Transverse colon (tissue), 4 donors: ENCODE data around the gene TNFSF8. TPM values are rescaled to one million over a fixed set of nuclear protein-coding genes. Genes with fewer than 3 reads are reported as not detected.

Source experiments
- DNase-seq: peaks from one replicate; pipeline ENCODE4 v3.0.0-alpha.2; 2019
- H3K27ac ChIP-seq, 4 donors: fragments of 200-600 bp; sonication (generic); 2 replicates each; pipeline ENCODE4 v1.5.1; 2016 to 2018; ENCODE audit warnings: inconsistent platforms in 4 of 4
- H3K27me3 ChIP-seq: fragments of 200-600 bp; sonication (generic); 2 replicates; pipeline ENCODE4 v1.5.1; 2017; ENCODE audit warnings: inconsistent platforms
- H3K36me3 ChIP-seq, 4 donors: fragments of 200-600 bp; sonication (generic); 2 replicates each; pipeline ENCODE4 v1.5.1; 2017 to 2019; ENCODE audit warnings: inconsistent platforms in 4 of 4
- H3K4me1 ChIP-seq, 4 donors: fragments of 200-600 bp; sonication (generic); 2 replicates each; pipeline ENCODE4 v1.5.1; 2017 to 2020; ENCODE audit warnings: inconsistent platforms in 4 of 4
- H3K4me3 ChIP-seq, 4 donors: fragments of 200-600 bp; sonication (generic); 1 replicate in 1 of 4; 2 replicates in 3 of 4; pipeline versions ENCODE4 v1.5.1 to v1.6.1; 2017 to 2019; ENCODE audit warnings: inconsistent platforms in 4 of 4
- H3K9me3 ChIP-seq, 2 donors: fragments of 200-600 bp; sonication (generic); 2 replicates each; pipeline ENCODE4 v1.5.1; 2017 to 2019; ENCODE audit warnings: inconsistent platforms in 2 of 2
- EP300 ChIP-seq: sonication (generic); formaldehyde crosslinking; IDR thresholded peaks from one replicate; pipeline ENCODE4 v1.6.1; 2017; ENCODE audit warnings: antibody characterized with exemption, low read depth
- POLR2A ChIP-seq: fragments of 450-650 bp; IDR thresholded peaks from one replicate; pipeline ENCODE4 v1.6.1; 2016; ENCODE audit warnings: antibody characterized with exemption, mild to moderate bottlenecking, moderate library complexity
- POLR2AphosphoS5 ChIP-seq, 3 donors: sonication (generic); formaldehyde crosslinking; IDR thresholded peaks; one replicate each; pipeline ENCODE4 v1.6.1; 2016; ENCODE audit warnings: antibody characterized with exemption in 3 of 3
- WGBS, 2 donors: methylation state at CpG; one replicate each; pipeline ENCODE4 v1.1.5; 2018; ENCODE audit warnings: low coverage in 1 of 2; 5-methylcytosine and 5-hydroxymethylcytosine counted together
- in situ Hi-C, 4 donors: fragments of 200-750 bp; cut with MboI; loops; one replicate each; pipeline versions ENCODE4 v1.15.0 to v1.15.1; 2017; ENCODE audit warnings: low sequenced_read_pairs in 3 of 4, low pct_ligation_motif_present in 1 of 4, low pct_unique_long_range_greater_than_20kb in 1 of 4
- intact Hi-C: fragments of 100-400 bp; cut with DNase I; formaldehyde crosslinking; loops from one replicate; pipeline ENCODE4 v1.15.1; 2023; ENCODE audit warnings: low total_unique reads
- total RNA-seq, 4 donors: library from RNA; depleted of rRNA; stranded (reverse); fragments of >200 nt; gene quantifications; one replicate each; pipeline ENCODE4 v1.1.0, GENCODE V29; 2016
- TF ChIP-seq, protein P1 (sequence below), 5 experiments: fragments of 200-600 bp in 3 of 5; fragments of 450-650 bp in 2 of 5; sonication (generic) in 3 of 5; IDR thresholded peaks; 1 replicate in 2 of 5; 2 replicates in 3 of 5; pipeline ENCODE4 v1.5.1; 2016 to 2017; ENCODE audit warnings: antibody characterized with exemption in 5 of 5, inconsistent platforms in 3 of 5, mild to moderate bottlenecking in 2 of 5, moderate library complexity in 1 of 5

TNFSF8 gene
- total RNA-seq, 4 donors from 2014 or later = 1.2 to 5.2 TPM; not detected in 2

- H3K4me3 ChIP-seq = no peak overlapping the region
- in situ Hi-C loops (no loop called here), intact Hi-C loops (no loop called here)
- no peaks in the 10 kb centered on the region for H3K27me3 ChIP-seq
- peaks cover 0 to 3% of the 10 kb centered on the region in 2 donors for H3K9me3 ChIP-seq
- TF ChIP-seq POLR2AphosphoS5 (IDR thresholded peaks at IDR 0.05) (no peak), POLR2A (no peak), EP300 (no peak)
- TF ChIP-seq, protein P1, sequence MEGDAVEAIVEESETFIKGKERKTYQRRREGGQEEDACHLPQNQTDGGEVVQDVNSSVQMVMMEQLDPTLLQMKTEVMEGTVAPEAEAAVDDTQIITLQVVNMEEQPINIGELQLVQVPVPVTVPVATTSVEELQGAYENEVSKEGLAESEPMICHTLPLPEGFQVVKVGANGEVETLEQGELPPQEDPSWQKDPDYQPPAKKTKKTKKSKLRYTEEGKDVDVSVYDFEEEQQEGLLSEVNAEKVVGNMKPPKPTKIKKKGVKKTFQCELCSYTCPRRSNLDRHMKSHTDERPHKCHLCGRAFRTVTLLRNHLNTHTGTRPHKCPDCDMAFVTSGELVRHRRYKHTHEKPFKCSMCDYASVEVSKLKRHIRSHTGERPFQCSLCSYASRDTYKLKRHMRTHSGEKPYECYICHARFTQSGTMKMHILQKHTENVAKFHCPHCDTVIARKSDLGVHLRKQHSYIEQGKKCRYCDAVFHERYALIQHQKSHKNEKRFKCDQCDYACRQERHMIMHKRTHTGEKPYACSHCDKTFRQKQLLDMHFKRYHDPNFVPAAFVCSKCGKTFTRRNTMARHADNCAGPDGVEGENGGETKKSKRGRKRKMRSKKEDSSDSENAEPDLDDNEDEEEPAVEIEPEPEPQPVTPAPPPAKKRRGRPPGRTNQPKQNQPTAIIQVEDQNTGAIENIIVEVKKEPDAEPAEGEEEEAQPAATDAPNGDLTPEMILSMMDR (IDR thresholded peaks at IDR 0.05) = no peak
- 70 to 86% methylated on average over 10 to 12 of the region's 12 CpGs for WGBS, 2 donors
- peak; percentile 17 for DNase-seq
- peaks cover 0 to 4% (median 1%) of the 10 kb centered on the region in 4 donors for H3K4me1 ChIP-seq
- H3K27ac ChIP-seq = peak overlapping the region in 2 of 4 donors; percentile 18 to 23
- H3K36me3 ChIP-seq = no peaks in the 10 kb centered on the region
These were observed 27.8 kb upstream of the TNFSF8 start for GRCh38 chr9:114958021-114958843.

DNA sequence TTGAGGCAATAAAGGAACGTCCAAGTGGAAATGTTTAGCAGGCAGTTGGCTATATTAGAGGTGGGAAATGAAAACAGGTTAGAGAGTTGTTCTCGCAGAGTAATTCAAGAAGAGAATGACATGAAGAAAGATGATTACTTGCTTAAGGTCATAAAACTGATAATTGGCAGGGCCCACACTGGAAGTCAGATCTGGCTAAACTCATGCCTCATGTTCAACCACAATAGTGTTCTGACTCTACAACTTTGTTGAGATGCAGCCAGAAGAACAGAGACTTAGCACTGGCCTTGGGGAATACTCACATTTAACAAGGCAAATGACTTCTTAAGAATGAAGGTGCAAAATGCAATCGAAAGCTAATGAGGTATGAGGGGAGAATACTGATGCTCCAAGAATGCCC is 27.2 kb upstream of the TNFSF8 start:
- 57 to 77% methylated on average over 3 of the region's 3 CpGs for WGBS, 2 donors
- in situ Hi-C loops = no loop called here
- DNase-seq = no peak
- H3K27ac ChIP-seq = peak overlapping the region in 2 of 4 donors; percentile 18 to 23
- H3K27me3 ChIP-seq = no peaks in the 10 kb centered on the region
- peaks cover 0 to 4% (median 1%) of the 10 kb centered on the region in 4 donors for H3K4me1 ChIP-seq
- no peaks in the 10 kb centered on the region for H3K36me3 ChIP-seq
- H3K4me3 ChIP-seq = no peak overlapping the region
- intact Hi-C loops = no loop called here
- H3K9me3 ChIP-seq = no peaks in the 10 kb centered on the region
- no peak for TF ChIP-seq EP300
- peak in 1 of 3 donors; percentile 54 for TF ChIP-seq POLR2AphosphoS5 (IDR thresholded peaks at IDR 0.05)
- no peak for TF ChIP-seq POLR2A
- TF ChIP-seq, protein P1 (IDR thresholded peaks at IDR 0.05) = no peak

GRCh38 chr9:114954956-114955582 is 24.7 kb upstream of the TNFSF8 start:
- H3K9me3 ChIP-seq = no peaks in the 10 kb centered on the region
- H3K4me1 ChIP-seq = peaks cover 0 to 4% (median 1%) of the 10 kb centered on the region in 4 donors
- in situ Hi-C loops (no loop called here), intact Hi-C loops (no loop called here)
- H3K27me3 ChIP-seq = no peaks in the 10 kb centered on the region
- 65 to 67% methylated on average over 5 of the region's 5 CpGs for WGBS, 2 donors
- H3K27ac ChIP-seq = no peak overlapping the region
- no peak overlapping the region for H3K4me3 ChIP-seq
- TF ChIP-seq POLR2A = no peak
- TF ChIP-seq, protein P1 (IDR thresholded peaks at IDR 0.05) = no peak
- TF ChIP-seq EP300 = no peak
- no peak for TF ChIP-seq POLR2AphosphoS5 (IDR thresholded peaks at IDR 0.05)
- no peaks in the 10 kb centered on the region for H3K36me3 ChIP-seq
- DNase-seq = no peak

DNA sequence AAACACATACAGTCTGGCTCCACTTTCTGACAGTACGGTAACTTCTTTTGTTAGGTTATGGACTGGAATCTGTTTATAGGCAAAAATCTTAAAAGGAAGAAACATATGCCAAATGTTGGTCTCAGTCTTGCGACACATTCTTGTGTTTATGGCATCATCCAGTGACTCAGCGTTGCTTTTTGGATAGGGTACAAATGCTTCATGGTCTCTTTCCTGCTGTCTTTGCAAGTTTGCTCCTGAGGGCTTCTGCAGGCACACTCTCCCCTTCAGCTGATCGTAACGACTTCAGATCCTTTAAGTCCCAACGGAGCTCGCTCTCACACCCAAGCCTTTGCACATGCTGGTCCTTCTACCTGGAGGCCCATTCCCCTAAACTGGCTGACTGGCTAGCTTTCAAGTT is 23.6 kb upstream of the TNFSF8 start:
- intact Hi-C loops (no loop called here), in situ Hi-C loops (no loop called here)
- peaks cover 0 to 4% (median 1%) of the 10 kb centered on the region in 4 donors for H3K4me1 ChIP-seq
- peak; percentile 18 for DNase-seq
- 58 to 60% methylated on average over 5 to 6 of the region's 7 CpGs for WGBS, 2 donors
- no peaks in the 10 kb centered on the region for H3K9me3 ChIP-seq
- peak overlapping the region in 3 of 4 donors; percentile 20 to 49 (median 27) for H3K27ac ChIP-seq
- TF ChIP-seq, protein P1 (IDR thresholded peaks at IDR 0.05) = no peak
- peak; percentile 41 to 67 (median 52) for TF ChIP-seq POLR2AphosphoS5 (IDR thresholded peaks at IDR 0.05)
- H3K4me3 ChIP-seq = no peak overlapping the region
- H3K27me3 ChIP-seq = no peaks in the 10 kb centered on the region
- H3K36me3 ChIP-seq = no peaks in the 10 kb centered on the region
